IPS-18a (cell line): ENCODE data around the gene GSK3B.
"Not testable (repeated sequence)": the region's sequence is repeated elsewhere in the genome, so short reads cannot be mapped to it uniquely, and the experiment has no call there.

ENCODE experiments used
- H3K27ac ChIP-seq: one replicate; pipeline ENCODE4 v1.5.1; 2013; ENCODE audit warnings: low read length
- H3K27me3 ChIP-seq: one replicate; pipeline ENCODE4 v1.6.1; 2013; ENCODE audit warnings: mild to moderate bottlenecking, low read length; ENCODE audit not compliant: control insufficient read depth, insufficient read depth
- H3K36me3 ChIP-seq: one replicate; pipeline ENCODE4 v1.6.1; 2013; ENCODE audit warnings: low read depth, low read length; ENCODE audit not compliant: control insufficient read depth
- H3K4me1 ChIP-seq: one replicate; pipeline ENCODE4 v1.6.1; 2013; ENCODE audit warnings: low read depth, low read length; ENCODE audit not compliant: control insufficient read depth
- H3K4me3 ChIP-seq: one replicate; pipeline ENCODE4 v1.5.1; 2013; ENCODE audit warnings: low read length
- H3K9ac ChIP-seq: one replicate; pipeline ENCODE4 v1.6.1; 2013; ENCODE audit warnings: mild to moderate bottlenecking, low read length, moderate library complexity
- H3K9me3 ChIP-seq: one replicate; pipeline ENCODE4 v1.6.1; 2013; ENCODE audit warnings: low read depth, low read length; ENCODE audit not compliant: control insufficient read depth

GSK3B gene

GRCh38 chr3:119989981-119990655, 104.1 kb downstream of the GSK3B start:
- peaks cover 7% of the 10 kb centered on the region for H3K9me3 ChIP-seq
- no peak overlapping the region for H3K4me3 ChIP-seq
- no peaks in the 10 kb centered on the region for H3K27me3 ChIP-seq
- H3K4me1 ChIP-seq = no peaks in the 10 kb centered on the region
- no peak overlapping the region for H3K27ac ChIP-seq
- no peak overlapping the region for H3K9ac ChIP-seq
- H3K36me3 ChIP-seq = no peaks in the 10 kb centered on the region

GRCh38 chr3:119986812-119987211, 107.4 kb downstream of the GSK3B start:
- H3K27ac ChIP-seq, H3K36me3 ChIP-seq, H3K9ac ChIP-seq, H3K4me3 ChIP-seq, H3K4me1 ChIP-seq, H3K9me3 ChIP-seq, H3K27me3 ChIP-seq: not testable (repeated sequence)

- peaks cover 1% of the 10 kb centered on the region for H3K9me3 ChIP-seq
- H3K4me1 ChIP-seq = no peaks in the 10 kb centered on the region
- no peaks in the 10 kb centered on the region for H3K36me3 ChIP-seq
- H3K4me3 ChIP-seq = no peak overlapping the region
- H3K27ac ChIP-seq = no peak overlapping the region
- no peak overlapping the region for H3K9ac ChIP-seq
- H3K27me3 ChIP-seq = no peaks in the 10 kb centered on the region
Measured at GRCh38 chr3:119981386-119981785, 112.9 kb downstream of the GSK3B start.

- H3K36me3 ChIP-seq = no peaks in the 10 kb centered on the region
- H3K4me3 ChIP-seq = no peak overlapping the region
- no peak overlapping the region for H3K9ac ChIP-seq
- H3K4me1 ChIP-seq = no peaks in the 10 kb centered on the region
- H3K27me3 ChIP-seq = no peaks in the 10 kb centered on the region
- no peak overlapping the region for H3K27ac ChIP-seq
- H3K9me3 ChIP-seq = no peaks in the 10 kb centered on the region
Measured at GRCh38 chr3:119978554-119979208, 115.6 kb downstream of the GSK3B start.

GRCh38 chr3:119977353-119977752, 116.9 kb downstream of the GSK3B start:
- no peaks in the 10 kb centered on the region for H3K27me3 ChIP-seq
- no peak overlapping the region for H3K4me3 ChIP-seq
- H3K4me1 ChIP-seq = no peaks in the 10 kb centered on the region
- no peaks in the 10 kb centered on the region for H3K36me3 ChIP-seq
- H3K9ac ChIP-seq = no peak overlapping the region
- H3K27ac ChIP-seq = no peak overlapping the region
- H3K9me3 ChIP-seq = no peaks in the 10 kb centered on the region

GRCh38 chr3:119976214-119976613, 118.0 kb downstream of the GSK3B start:
- H3K9ac ChIP-seq = no peak overlapping the region
- H3K27me3 ChIP-seq = no peaks in the 10 kb centered on the region
- H3K36me3 ChIP-seq = no peaks in the 10 kb centered on the region
- no peak overlapping the region for H3K4me3 ChIP-seq
- no peaks in the 10 kb centered on the region for H3K9me3 ChIP-seq
- H3K4me1 ChIP-seq = no peaks in the 10 kb centered on the region
- no peak overlapping the region for H3K27ac ChIP-seq

GRCh38 chr3:119974656-119975055, 119.6 kb downstream of the GSK3B start:
- no peak overlapping the region for H3K9ac ChIP-seq

GRCh38 chr3:119973018-119973646, 121.1 kb downstream of the GSK3B start:
- no peak overlapping the region for H3K27ac ChIP-seq
- H3K9ac ChIP-seq = no peak overlapping the region
- H3K27me3 ChIP-seq = no peaks in the 10 kb centered on the region
- no peak overlapping the region for H3K4me3 ChIP-seq
- no peaks in the 10 kb centered on the region for H3K36me3 ChIP-seq
- H3K9me3 ChIP-seq = no peaks in the 10 kb centered on the region
- no peaks in the 10 kb centered on the region for H3K4me1 ChIP-seq

More at GRCh38 chr3:119974656-119975055, 119.6 kb downstream of the GSK3B start:
- H3K27me3 ChIP-seq = no peaks in the 10 kb centered on the region
- H3K27ac ChIP-seq = no peak overlapping the region
- H3K9me3 ChIP-seq = no peaks in the 10 kb centered on the region
- no peak overlapping the region for H3K4me3 ChIP-seq
- H3K36me3 ChIP-seq = no peaks in the 10 kb centered on the region
- no peaks in the 10 kb centered on the region for H3K4me1 ChIP-seq

- Histone ChIP-seq H3K36me3 (no peaks in the 10 kb centered on the region), H3K9ac (no peak overlapping the region), H3K4me3 (no peak overlapping the region), H3K27me3 (no peaks in the 10 kb centered on the region), H3K4me1 (no peaks in the 10 kb centered on the region), H3K9me3 (no peaks in the 10 kb centered on the region), H3K27ac (no peak overlapping the region)
Measured at GRCh38 chr3:119969759-119970158, 124.5 kb downstream of the GSK3B start.

GRCh38 chr3:119967353-119968006, 126.8 kb downstream of the GSK3B start:
- no peak overlapping the region for H3K4me3 ChIP-seq
- no peak overlapping the region for H3K9ac ChIP-seq
- no peaks in the 10 kb centered on the region for H3K36me3 ChIP-seq
- H3K27ac ChIP-seq = no peak overlapping the region
- no peaks in the 10 kb centered on the region for H3K4me1 ChIP-seq
- H3K27me3 ChIP-seq = no peaks in the 10 kb centered on the region
- H3K9me3 ChIP-seq = no peaks in the 10 kb centered on the region

GRCh38 chr3:119965692-119966091, 128.6 kb downstream of the GSK3B start:
- Histone ChIP-seq H3K27me3 (no peaks in the 10 kb centered on the region), H3K9ac (no peak overlapping the region), H3K4me3 (no peak overlapping the region), H3K9me3 (no peaks in the 10 kb centered on the region), H3K27ac (no peak overlapping the region), H3K36me3 (no peaks in the 10 kb centered on the region), H3K4me1 (no peaks in the 10 kb centered on the region)
